ENCODE measurements around the gene PLXNA2. TPM values are rescaled to one million over a fixed set of nuclear protein-coding genes. Genes with fewer than 3 reads are reported as not detected.

PLXNA2 gene
- total RNA-seq, 2 donors from 2014 or later, result 23.4 to 40.6 TPM

DNA sequence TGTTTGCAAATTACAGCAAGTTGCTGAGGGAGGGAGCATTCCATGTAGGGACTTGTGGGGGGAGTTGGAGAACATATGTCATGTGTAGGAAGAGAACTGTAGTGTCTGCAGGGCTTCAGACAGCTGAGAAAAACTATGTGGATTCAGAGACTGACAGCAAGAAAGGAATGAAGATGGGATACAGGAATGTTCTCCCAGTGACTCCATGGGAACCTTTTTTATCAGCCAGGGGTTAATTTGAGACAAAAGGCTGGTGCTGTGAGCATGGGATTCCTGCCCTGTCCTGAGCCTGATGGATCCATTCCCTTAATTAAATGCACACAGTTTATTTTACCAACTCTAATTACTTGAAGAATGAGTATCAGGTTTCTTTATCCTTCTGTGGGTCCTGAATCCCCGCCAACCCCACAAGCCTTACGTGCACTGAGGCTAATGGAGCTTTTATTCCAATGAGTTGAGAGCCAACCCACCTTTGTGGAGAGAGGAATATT lies 26.5 kb upstream of the PLXNA2 start:
- intact Hi-C loops (cut with DNase I), result no loop called here
- no peak for DNase-seq (ENCODE audit: low spot score)

DNA sequence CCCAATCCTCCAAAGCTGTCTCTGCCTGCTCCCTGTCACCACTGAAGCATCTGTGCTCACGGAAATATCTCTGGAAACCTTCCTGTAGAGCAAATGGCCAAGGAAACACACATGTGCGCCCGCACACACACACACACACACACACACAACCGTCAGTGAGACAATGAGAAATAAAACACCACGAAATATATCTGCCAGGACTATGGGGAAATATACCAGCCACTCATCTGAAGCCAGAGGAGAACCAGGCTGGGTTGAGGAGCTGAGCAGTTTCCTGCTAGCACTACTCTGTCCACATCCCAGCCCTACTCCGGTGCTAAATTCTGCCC lies 25.1 kb upstream of the PLXNA2 start:
- intact Hi-C loops (cut with DNase I), result no loop called here
- no peak for DNase-seq (ENCODE audit: low spot score)

- intact Hi-C loops (cut with DNase I), result no loop called here
- no peak for DNase-seq (ENCODE audit: low spot score)
Measured at GRCh38 chr1:208268541-208269337, 24.6 kb upstream of the PLXNA2 start.

DNA sequence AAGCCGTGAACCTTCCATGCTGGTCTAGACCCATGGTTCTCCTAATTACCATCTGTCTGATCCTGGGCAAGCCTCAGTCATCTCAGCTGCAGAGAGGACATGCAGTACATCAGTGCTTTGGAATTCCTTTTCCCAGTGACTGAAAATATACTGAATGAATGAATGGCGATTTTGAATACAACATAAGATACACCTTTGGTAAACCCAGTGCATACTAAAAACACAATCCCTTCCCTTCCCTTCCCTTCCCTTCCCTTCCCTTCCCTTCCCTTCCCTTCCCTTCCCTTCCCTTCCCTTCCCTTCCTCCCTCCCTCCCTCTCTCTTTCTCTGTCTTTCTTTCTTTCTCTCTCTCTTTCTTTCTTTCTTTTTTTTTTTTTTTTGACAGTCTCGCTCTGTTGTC lies 21.3 kb upstream of the PLXNA2 start:
- intact Hi-C loops (cut with DNase I), result no loop called here
- DNase-seq (ENCODE audit: low spot score), result no peak

DNA sequence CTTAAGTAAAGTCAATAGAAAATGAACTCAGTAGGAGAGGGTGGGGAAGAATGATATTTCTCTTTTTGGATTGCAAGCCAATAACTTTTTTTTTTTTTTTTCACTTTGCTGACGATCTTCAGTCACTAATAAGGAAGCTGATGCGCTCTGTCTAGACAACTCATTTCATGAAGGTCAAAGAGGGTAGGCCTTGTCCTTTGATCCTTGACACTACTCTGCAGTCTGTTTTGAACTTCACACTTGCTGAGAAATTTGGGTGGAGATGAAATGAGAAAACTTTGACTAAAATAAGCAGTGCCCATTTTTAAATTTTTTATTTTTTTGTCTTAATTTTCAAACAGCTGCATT lies 20.9 kb upstream of the PLXNA2 start:
- intact Hi-C loops (cut with DNase I), result no loop called here
- DNase-seq (ENCODE audit: low spot score), result no peak

GRCh38 chr1:208264469-208265121 lies 20.4 kb upstream of the PLXNA2 start:
- intact Hi-C loops (cut with DNase I), result no loop called here
- no peak for DNase-seq (ENCODE audit: low spot score)

DNA sequence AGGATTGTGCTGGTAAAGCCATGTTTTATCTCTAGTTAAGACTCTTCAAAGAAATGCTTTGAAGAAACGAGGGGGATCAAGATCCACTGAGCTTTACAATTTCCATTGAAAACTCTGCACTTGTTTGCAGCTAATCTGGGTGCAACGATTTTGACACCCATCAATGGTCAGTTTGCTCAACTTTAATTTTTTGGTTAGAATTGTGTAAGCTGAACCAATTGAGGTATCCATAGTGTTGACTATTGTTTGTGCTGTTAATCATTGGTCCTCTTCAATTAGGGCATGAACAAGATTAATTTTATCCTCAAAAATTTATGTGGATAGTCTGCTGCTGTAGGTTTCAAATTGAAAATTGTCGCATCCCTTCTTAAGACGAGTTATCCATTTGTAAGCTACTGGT lies 17.7 kb upstream of the PLXNA2 start:
- DNase-seq (ENCODE audit: low spot score), result no peak
- intact Hi-C loops (cut with DNase I), result no loop called here

DNA sequence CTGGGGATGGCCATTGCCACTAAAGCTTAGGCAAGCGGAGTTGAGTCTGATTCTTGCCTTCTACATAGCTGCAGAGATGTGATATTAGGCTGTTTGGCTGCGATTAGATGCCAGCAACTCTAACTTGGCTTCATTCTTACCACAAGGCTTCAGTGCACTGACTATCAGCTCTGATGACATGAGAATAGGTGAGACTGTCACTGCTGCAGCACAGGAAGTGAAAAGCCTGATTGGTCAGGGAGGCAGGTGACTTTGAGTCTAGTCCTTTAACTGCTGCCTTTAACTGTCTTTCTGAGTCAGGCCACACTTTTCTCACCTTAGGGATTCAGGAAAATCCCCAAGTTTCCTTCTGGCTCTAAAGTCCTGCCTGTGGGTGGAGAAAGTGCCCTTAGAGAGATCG lies 14.1 kb upstream of the PLXNA2 start:
- intact Hi-C loops (cut with DNase I), result no loop called here
- no peak for DNase-seq (ENCODE audit: low spot score)

GRCh38 chr1:208257351-208257750 lies 13.2 kb upstream of the PLXNA2 start:
- intact Hi-C loops (cut with DNase I), result no loop called here
- DNase-seq (ENCODE audit: low spot score), result no peak

DNA sequence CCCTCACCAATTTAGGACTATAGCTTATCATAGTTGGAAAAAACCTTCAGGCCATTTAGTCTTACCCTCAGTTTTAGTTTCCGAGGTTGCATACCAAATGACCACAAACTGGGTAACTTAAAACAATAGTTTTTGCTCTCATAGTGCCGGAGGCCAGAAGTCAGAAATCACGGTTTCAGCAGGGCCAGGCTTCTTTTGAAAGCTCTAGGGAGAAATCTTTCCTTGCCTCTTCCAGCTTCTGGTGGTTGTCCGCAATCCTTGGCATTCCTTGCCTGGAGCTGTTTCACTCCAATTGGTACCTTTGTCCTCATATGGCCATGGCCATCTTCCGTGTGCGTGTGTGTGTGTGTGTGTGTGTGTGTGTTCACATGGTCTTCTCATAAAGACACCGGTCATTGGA lies 12.4 kb upstream of the PLXNA2 start:
- DNase-seq (ENCODE audit: low spot score), result no peak
- intact Hi-C loops (cut with DNase I), result no loop called here

- intact Hi-C loops (cut with DNase I), result no loop called here
- no peak for DNase-seq (ENCODE audit: low spot score)
Measured at GRCh38 chr1:208256091-208256490, 11.9 kb upstream of the PLXNA2 start.

DNA sequence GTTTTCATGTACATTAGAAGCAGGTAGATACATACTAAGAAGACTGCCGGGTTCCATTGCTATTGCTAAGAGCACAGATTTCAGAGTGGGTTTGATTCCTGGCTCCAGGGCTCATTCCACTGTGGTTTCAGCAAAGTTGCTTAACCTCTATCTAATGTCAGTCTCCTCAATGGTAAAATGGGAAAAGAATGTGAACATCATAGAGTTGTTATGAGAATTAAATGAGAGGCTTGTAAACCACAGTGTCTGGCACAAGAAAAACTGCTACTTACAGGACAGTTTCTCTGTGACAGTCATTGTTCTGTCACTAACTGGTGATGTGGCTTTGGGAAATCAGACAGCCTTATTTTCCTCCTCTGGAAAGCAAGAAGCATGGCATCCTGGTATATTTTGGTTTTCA lies 10.7 kb upstream of the PLXNA2 start:
- intact Hi-C loops (cut with DNase I), result no loop called here
- no peak for DNase-seq (ENCODE audit: low spot score)

GRCh38 chr1:208254376-208254775 lies 10.2 kb upstream of the PLXNA2 start:
- DNase-seq (ENCODE audit: low spot score), result no peak
- intact Hi-C loops (cut with DNase I), result no loop called here

DNA sequence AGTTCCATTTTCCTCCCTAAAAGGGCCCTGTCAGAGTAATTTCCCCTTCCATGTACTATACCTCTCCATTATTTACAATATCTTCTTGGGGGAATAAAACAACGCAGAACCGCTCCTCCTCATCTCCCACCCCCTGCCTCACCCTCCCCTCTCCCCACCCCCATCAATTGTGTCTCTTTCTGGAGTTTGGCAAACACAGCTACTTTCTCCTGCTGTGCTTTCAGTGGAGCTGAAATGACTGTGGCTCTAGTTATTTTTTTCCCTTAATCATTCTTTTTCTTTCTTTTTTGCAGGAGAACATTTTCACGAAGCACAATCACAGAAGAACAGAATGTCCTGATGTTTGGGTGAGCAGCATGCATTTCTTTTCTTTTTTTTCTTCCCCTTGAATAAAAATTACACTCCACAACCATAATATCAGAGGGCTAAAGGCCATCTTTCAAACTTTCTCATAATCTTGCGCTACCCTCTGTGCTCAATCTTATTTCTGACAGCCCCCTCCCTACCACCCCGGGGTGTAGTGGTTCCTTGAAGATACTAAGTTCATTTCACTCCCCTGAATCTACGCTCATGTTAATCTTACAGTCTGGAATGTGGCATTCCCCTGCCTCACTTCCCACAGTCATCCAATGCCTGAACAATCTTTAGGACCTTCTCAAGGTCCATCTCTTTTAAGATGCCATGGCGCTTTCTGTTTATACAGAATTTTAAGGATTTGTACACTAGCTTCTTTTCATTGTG lies 8.8 kb upstream of the PLXNA2 start:
- no peak for DNase-seq (ENCODE audit: low spot score)
- intact Hi-C loops (cut with DNase I), result no loop called here

- DNase-seq (ENCODE audit: low spot score), result peak; percentile 83
- intact Hi-C loops (cut with DNase I), result no loop called here
Measured at GRCh38 chr1:208251911-208252835, 8.0 kb upstream of the PLXNA2 start.

- intact Hi-C loops (cut with DNase I), result no loop called here
- DNase-seq (ENCODE audit: low spot score), result no peak
Measured at GRCh38 chr1:208251015-208251414, 6.8 kb upstream of the PLXNA2 start.

GRCh38 chr1:208250613-208251012 lies 6.4 kb upstream of the PLXNA2 start:
- intact Hi-C loops (cut with DNase I), result no loop called here
- no peak for DNase-seq (ENCODE audit: low spot score)

DNA sequence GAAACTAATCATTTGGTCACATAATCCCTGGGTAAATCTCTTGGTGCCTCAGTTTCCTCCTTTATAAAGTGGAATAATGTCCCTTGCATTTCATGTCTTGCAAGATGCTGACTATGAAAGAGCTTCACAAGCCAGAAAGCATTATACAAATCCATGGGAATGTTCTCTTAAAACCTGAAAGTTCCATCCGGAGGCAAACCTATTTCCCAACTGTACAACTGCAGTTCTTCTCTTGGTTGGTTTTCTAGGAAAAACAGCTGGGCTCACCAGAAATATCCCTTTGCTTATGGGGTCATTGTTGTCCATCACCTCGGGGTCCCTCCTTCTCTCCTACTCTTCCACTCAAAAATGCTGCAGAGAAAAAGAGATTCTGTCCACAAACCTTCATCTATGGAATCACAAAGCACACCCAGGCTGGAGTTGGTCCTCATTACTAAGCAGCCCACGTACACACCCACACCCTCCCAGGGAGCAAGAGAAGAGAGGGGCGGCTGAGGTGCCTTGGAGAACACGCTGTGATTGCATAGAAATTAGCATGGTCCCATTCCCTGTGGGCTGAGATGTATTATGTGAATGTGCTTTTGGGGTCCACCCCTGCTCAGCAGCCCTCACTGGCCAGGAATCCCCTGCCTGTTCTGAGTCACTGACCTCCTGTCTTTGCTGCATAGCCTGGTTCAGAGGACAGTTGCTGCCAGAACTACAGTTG lies 5.0 kb upstream of the PLXNA2 start:
- intact Hi-C loops (cut with DNase I), result loop anchor here in 1 of 2 donors (10.0 kb wide), 2 partner anchors 374 to 1986 kb away; partner anchors contain the start of gene SERTAD4
- no peak for DNase-seq (ENCODE audit: low spot score)

GRCh38 chr1:208248307-208248801 lies 4.2 kb upstream of the PLXNA2 start:
- intact Hi-C loops (cut with DNase I), result loop anchor here in 1 of 2 donors (10.0 kb wide), 2 partner anchors 374 to 1986 kb away; partner anchors contain the start of gene SERTAD4
- DNase-seq (ENCODE audit: low spot score), result no peak

Measured in posterior vena cava (tissue), 2 donors.